Endothelial cell of umbilical vein (primary cell): ENCODE data around the gene CAMK2B. TPM values are rescaled to one million over a fixed set of nuclear protein-coding genes. Genes with fewer than 3 reads are reported as not detected.

ENCODE experiments used
- BruUV-seq: library from RNA; stranded (reverse); fragments of 400-500 nt; replicated peaks from 2 replicates; lab custom pipeline; 2021; lab: Mats Ljungman, UMichigan
- CTCF ChIA-PET: fragments of 300-600, 350-600 bp; sonication (Branson Sonifier 250); formaldehyde crosslinking; loops from one replicate; lab custom pipeline; 2021; ENCODE audit warnings: antibody characterized with exemption, inconsistent platforms; lab: Charles Lee
- POLR2A ChIA-PET: fragments of 300-600, 350-600 bp; sonication (Branson Sonifier 250); formaldehyde crosslinking; loops from one replicate; lab custom pipeline; 2021; ENCODE audit warnings: antibody characterized with exemption, inconsistent platforms; lab: Charles Lee
- DNase-seq: peaks from one replicate; pipeline ENCODE4 v3.0.0-alpha.2; 2011; ENCODE audit warnings: low read depth, low spot score
- FAIRE-seq: peaks from 2 replicates; lab custom pipeline; 2011; peaks lifted over from hg19 to GRCh38; lab: Jason Lieb, UNC
- H2AFZ ChIP-seq: 2 replicates; pipeline ENCODE4 v1.6.0; 2012; ENCODE audit warnings: low read depth, low read length, control low read depth, inconsistent platforms
- H3K27ac ChIP-seq: 2 replicates; pipeline ENCODE4 v1.5.1; 2011; ENCODE audit warnings: low read depth, mild to moderate bottlenecking, control low read depth, low read length, moderate library complexity; ENCODE audit not compliant: insufficient read depth
- H3K27me3 ChIP-seq, 2 experiments: 2 replicates each; pipeline versions ENCODE4 v1.6.0 to v1.6.1; 2011; ENCODE audit warnings: low read length in 2 of 2, mixed read lengths in 1 of 2; ENCODE audit not compliant: control insufficient read depth in 2 of 2, insufficient read depth in 2 of 2
- H3K36me3 ChIP-seq, 2 experiments: 2 replicates in 1 of 2; 3 replicates in 1 of 2; pipeline ENCODE4 v1.5.1; 2011; ENCODE audit warnings: low read length in 2 of 2, mild to moderate bottlenecking in 1 of 2, moderate library complexity in 1 of 2; ENCODE audit not compliant: control insufficient read depth in 2 of 2, insufficient read depth in 2 of 2; ENCODE audit errors: extremely low read depth in 1 of 2
- H3K4me1 ChIP-seq: 3 replicates; pipeline ENCODE4 v1.5.1; 2011; ENCODE audit warnings: mild to moderate bottlenecking, low read length; ENCODE audit not compliant: control insufficient read depth, insufficient read depth; ENCODE audit errors: extremely low read depth
- H3K4me2 ChIP-seq: 2 replicates; pipeline ENCODE4 v1.6.1; 2011; ENCODE audit warnings: low read length, control low read depth, mixed read lengths; ENCODE audit not compliant: insufficient read depth
- H3K4me3 ChIP-seq, 3 experiments: fragments of 200-600 bp in 1 of 3; sonication (generic), shearing (Covaris generic) in 1 of 3; replicated peaks in 1 of 3; 2 replicates each; pipeline ENCODE4 v1.5.1; 2011 to 2016; ENCODE audit warnings: control low read depth in 3 of 3, low read length in 3 of 3, mild to moderate bottlenecking in 2 of 3, inconsistent platforms in 1 of 3, low read depth in 1 of 3, moderate library complexity in 1 of 3; ENCODE audit not compliant: insufficient read depth in 1 of 3
- H3K79me2 ChIP-seq: 2 replicates; pipeline ENCODE4 v1.6.0; 2012; ENCODE audit warnings: low read length, inconsistent platforms; ENCODE audit not compliant: control insufficient read depth, insufficient read depth
- H3K9ac ChIP-seq: replicated peaks from 2 replicates; pipeline ENCODE3; 2011; ENCODE audit warnings: low read length, control low read depth; ENCODE audit not compliant: insufficient read depth; ENCODE audit errors: extremely low read depth
- H3K9me1 ChIP-seq: replicated peaks from 3 replicates; pipeline ENCODE4 v1.6.0; 2011; ENCODE audit warnings: mild to moderate bottlenecking, low read length; ENCODE audit not compliant: control insufficient read depth, insufficient read depth; ENCODE audit errors: extremely low read depth
- H3K9me3 ChIP-seq: replicated peaks from 2 replicates; pipeline ENCODE4 v1.5.1; 2012; ENCODE audit warnings: low read length, inconsistent platforms; ENCODE audit not compliant: control insufficient read depth, insufficient read depth
- H4K20me1 ChIP-seq: replicated peaks from 2 replicates; pipeline ENCODE3; 2011; ENCODE audit warnings: mild to moderate bottlenecking, low read length; ENCODE audit not compliant: control insufficient read depth, insufficient read depth; ENCODE audit errors: extremely low read depth
- CTCF ChIP-seq, 2 donors: IDR thresholded peaks; 1 replicate in 1 of 2; 2 replicates in 1 of 2; pipeline ENCODE4 v1.5.1; 2011; ENCODE audit warnings: low read length in 2 of 2, mild to moderate bottlenecking in 2 of 2, moderate library complexity in 2 of 2, control low read depth in 1 of 2, inconsistent platforms in 1 of 2, low read depth in 1 of 2; ENCODE audit not compliant: insufficient read depth in 1 of 2; ENCODE audit errors: extremely low read depth in 1 of 2
- EZH2 ChIP-seq: IDR thresholded peaks from 2 replicates; pipeline ENCODE4 v1.6.1; 2012; ENCODE audit warnings: borderline replicate concordance, low read depth, mild to moderate bottlenecking, moderate library complexity, low read length, inconsistent platforms; ENCODE audit not compliant: severe bottlenecking
- FOS ChIP-seq: IDR thresholded peaks from 2 replicates; pipeline ENCODE4 v1.6.1; 2011; ENCODE audit warnings: mild to moderate bottlenecking, low read length, moderate library complexity, borderline replicate concordance; ENCODE audit not compliant: insufficient read depth
- GATA2 ChIP-seq: IDR thresholded peaks from 2 replicates; pipeline ENCODE4 v1.7.0; 2011; ENCODE audit warnings: low read depth, mild to moderate bottlenecking, moderate library complexity, mixed read lengths, low read length; ENCODE audit not compliant: insufficient read length, insufficient read depth
- JUN ChIP-seq: IDR thresholded peaks from 2 replicates; pipeline ENCODE4 v1.6.1; 2011; ENCODE audit warnings: borderline replicate concordance, low read depth; ENCODE audit not compliant: insufficient read length, insufficient read depth
- MAX ChIP-seq: IDR thresholded peaks from 2 replicates; pipeline ENCODE4 v1.6.1; 2011; ENCODE audit not compliant: insufficient read depth, insufficient read length
- MYC ChIP-seq: IDR thresholded peaks from one replicate; pipeline ENCODE4 v1.6.1; 2011; ENCODE audit warnings: mild to moderate bottlenecking, low read depth, low read length
- POLR2A ChIP-seq: IDR thresholded peaks from 2 replicates; pipeline ENCODE4 v1.6.1; 2012; ENCODE audit warnings: low read depth, mild to moderate bottlenecking, control low read depth, low read length
- POLR2AphosphoS5 ChIP-seq: IDR thresholded peaks from 2 replicates; pipeline ENCODE4 v1.6.1; 2012; ENCODE audit warnings: low read depth, mild to moderate bottlenecking, control low read depth, low read length, moderate library complexity; ENCODE audit not compliant: insufficient read depth
- dilution Hi-C: fragments of 300-500 bp; cut with MboI; formaldehyde crosslinking; loops from one replicate; pipeline ENCODE4 v1.15.0; 2019; ENCODE audit warnings: low sequenced_read_pairs; ENCODE audit not compliant: extremely low pct_ligation_motif_present
- intact Hi-C: fragments of 100-400 bp; cut with micrococcal nuclease; formaldehyde crosslinking; loops from one replicate; pipeline ENCODE4 v1.10.0; 2022
- polyA plus RNA-seq, 4 experiments: library from polyadenylated mRNA; depleted of rRNA in 3 of 4; stranded (reverse) in 3 of 4; unstranded in 1 of 4; fragments of >200 nt; gene quantifications; 2 replicates each; pipeline versions ENCODE4 v1.2.1 to v1.2.3, GENCODE V29; 2011 to 2012; ENCODE audit warnings: missing spikeins in 1 of 4
- total RNA-seq: library from RNA; stranded (reverse); gene quantifications from 2 replicates; pipeline ENCODE4 v1.2.3, GENCODE V29; 2021

Gene CAMK2B
- total and polyA plus RNA-seq, 2 donors (not counting 3 experiments of a cell fraction or from before 2014, with no cell fraction given) = 0.57 to 1.6 TPM

GRCh38 chr7:44288381-44288685 lies 37.1 kb downstream of the CAMK2B start:
- no peaks in the 10 kb centered on the region for H3K27me3 ChIP-seq
- H2AFZ ChIP-seq = no peak overlapping the region
- no peak overlapping the region for H3K27ac ChIP-seq
- BruUV-seq = no TSS peak
- ChIA-PET CTCF (no interaction called here), POLR2A (no interaction called here)
- no peaks in the 10 kb centered on the region for H3K9me3 ChIP-seq
- H3K79me2 ChIP-seq = no peaks in the 10 kb centered on the region
- FAIRE-seq (no peak), DNase-seq (no peak)
- no peak overlapping the region for H3K4me3 ChIP-seq
- no peaks in the 10 kb centered on the region for H3K9me1 ChIP-seq
- intact Hi-C loops = no loop called here
- H3K4me1 ChIP-seq = peaks cover 14% of the 10 kb centered on the region
- H3K9ac ChIP-seq = no peak overlapping the region
- TF ChIP-seq GATA2 (no peak), JUN (no peak), EZH2 (no peak), FOS (no peak), MYC (no peak), CTCF (IDR thresholded peaks at IDR 0.05; ENCODE audit: extremely low read depth in 1 of 2, insufficient read depth in 1 of 2, low read depth in 1 of 2, low read length in 2 of 2) (no peak), POLR2AphosphoS5 (no peak), MAX (no peak), POLR2A (no peak)
- H4K20me1 ChIP-seq = no peaks in the 10 kb centered on the region
- dilution Hi-C loops = no loop called here
- no peak overlapping the region for H3K4me2 ChIP-seq
- no peaks in the 10 kb centered on the region for H3K36me3 ChIP-seq
